ENCODE data around the gene PAGE1. TPM values are rescaled to one million over a fixed set of nuclear protein-coding genes. Genes with fewer than 3 reads are reported as not detected.
"Not testable (repeated sequence)": the region's sequence is repeated elsewhere in the genome, so short reads cannot be mapped to it uniquely, and the experiment has no call there.

The PAGE1 gene, protein sequence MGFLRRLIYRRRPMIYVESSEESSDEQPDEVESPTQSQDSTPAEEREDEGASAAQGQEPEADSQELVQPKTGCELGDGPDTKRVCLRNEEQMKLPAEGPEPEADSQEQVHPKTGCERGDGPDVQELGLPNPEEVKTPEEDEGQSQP
- total RNA-seq: not detected

DNA sequence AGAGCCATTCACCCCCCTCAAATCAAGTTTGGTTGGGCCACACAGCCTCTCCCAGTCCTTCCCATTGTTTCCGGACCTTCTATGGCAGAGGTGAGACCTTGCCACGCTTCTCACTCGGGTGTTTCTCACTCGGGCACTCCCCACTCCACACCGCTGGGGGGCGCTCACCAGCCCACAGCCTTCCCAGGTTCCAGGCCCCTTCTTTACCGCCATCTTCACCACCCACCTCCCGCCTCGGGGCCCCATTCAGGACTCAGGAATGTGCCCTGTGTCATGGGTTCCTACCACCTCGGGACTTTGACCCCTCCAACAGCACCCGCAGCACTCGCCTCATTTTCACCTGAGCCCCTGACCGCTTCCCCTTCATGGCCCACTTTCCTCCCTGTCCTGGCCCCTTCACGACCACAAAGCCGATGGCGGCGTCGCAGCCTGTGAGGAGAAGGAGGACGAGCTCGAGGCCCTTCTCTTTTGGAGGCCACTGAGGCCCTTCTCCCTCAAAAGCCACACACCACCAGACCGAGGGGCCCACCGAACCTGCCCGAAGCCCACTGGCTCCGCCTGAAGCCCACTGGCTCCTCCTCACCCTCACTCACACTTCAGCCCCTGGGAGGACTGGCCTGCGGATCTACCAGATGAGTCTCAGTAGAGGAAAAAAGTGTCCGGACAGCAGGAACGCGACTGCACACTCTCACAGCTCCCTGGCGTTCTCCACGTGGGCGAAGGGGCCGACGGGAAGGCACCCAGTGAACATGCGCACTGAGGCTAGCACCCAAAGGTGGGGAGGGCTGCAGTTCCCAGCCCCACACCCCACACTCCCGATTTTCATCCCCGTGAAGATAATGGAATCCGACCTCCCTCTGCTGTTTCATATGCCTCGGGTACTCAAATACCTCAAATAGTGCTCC lies at the start of gene PAGE1:
PAGE1 (minus strand) TSS at position 709 of the 905 bp plus-strand sequence. CDS start 1,214 bp downstream, outside the sequence.
- no peaks in the 10 kb centered on the region for H3K27me3 Mint-ChIP-seq
- H3K9me3 Mint-ChIP-seq: no peaks in the 10 kb centered on the region
- DNase-seq: no peak
- H3K4me3 Mint-ChIP-seq: no peak within 1 kb of the TSS
- intact Hi-C loops (cut with micrococcal nuclease): no loop called here
- ChIA-PET POLR2A (no interaction called here), CTCF (no interaction called here)
- H3K36me3 Mint-ChIP-seq (ENCODE audit: low read depth): no peaks in the 10 kb centered on the region
- TF ChIP-seq, protein P1, sequence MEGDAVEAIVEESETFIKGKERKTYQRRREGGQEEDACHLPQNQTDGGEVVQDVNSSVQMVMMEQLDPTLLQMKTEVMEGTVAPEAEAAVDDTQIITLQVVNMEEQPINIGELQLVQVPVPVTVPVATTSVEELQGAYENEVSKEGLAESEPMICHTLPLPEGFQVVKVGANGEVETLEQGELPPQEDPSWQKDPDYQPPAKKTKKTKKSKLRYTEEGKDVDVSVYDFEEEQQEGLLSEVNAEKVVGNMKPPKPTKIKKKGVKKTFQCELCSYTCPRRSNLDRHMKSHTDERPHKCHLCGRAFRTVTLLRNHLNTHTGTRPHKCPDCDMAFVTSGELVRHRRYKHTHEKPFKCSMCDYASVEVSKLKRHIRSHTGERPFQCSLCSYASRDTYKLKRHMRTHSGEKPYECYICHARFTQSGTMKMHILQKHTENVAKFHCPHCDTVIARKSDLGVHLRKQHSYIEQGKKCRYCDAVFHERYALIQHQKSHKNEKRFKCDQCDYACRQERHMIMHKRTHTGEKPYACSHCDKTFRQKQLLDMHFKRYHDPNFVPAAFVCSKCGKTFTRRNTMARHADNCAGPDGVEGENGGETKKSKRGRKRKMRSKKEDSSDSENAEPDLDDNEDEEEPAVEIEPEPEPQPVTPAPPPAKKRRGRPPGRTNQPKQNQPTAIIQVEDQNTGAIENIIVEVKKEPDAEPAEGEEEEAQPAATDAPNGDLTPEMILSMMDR (IDR thresholded peaks at IDR 0.05): no peak
- H3K4me1 Mint-ChIP-seq (ENCODE audit: low read depth): no peaks in the 10 kb centered on the region
- no peak within 1 kb of the TSS for H3K27ac Mint-ChIP-seq
- no peak for ATAC-seq

DNA sequence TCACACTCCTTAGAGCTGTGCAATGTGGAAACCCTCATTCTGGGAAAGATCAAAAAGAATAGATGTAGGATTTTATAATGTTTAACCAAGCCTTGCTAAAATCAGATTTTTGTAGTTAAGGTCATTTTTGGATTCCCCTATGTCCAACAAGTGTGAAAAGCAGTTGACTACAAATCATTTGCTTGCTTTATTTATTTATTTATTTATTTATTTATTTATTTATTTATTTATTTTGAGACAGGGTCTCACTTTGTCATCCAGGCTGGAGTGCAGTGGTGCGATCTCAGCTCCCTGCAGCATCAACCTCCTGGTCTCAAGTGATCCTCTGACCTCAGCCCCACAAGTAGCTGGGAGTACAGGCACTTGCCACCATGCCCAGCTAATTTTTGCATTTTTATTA lies 45.7 kb upstream of the PAGE1 start:
- POLR2A ChIA-PET; CTCF ChIA-PET; H3K27me3 Mint-ChIP-seq; DNase-seq; intact Hi-C loops (cut with micrococcal nuclease); H3K9me3 Mint-ChIP-seq; H3K4me3 Mint-ChIP-seq; H3K27ac Mint-ChIP-seq; H3K4me1 Mint-ChIP-seq (ENCODE audit: low read depth); ATAC-seq; H3K36me3 Mint-ChIP-seq (ENCODE audit: low read depth): not testable (repeated sequence)

DNA sequence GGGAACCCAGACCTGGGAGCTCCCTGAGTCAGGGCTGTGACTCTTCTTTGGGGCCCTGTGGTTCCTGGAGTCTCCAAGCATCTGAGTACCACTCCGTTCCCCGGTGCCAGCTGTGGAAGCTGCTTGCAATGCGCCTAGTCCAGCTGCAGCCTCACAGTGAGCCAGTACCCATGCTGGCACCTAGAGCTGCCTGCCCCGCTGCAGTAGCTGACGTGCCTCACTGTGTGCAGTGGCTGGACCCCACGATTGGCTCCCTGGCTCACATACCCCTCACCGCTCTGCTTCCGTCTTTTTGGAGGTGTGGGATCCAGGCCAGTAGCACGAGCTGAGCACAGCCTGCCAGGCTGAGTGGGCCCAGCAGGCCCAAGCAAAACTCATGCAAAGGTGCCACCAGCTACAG lies 32.1 kb upstream of the PAGE1 start:
- Mint-ChIP-seq H3K27me3 (no peaks in the 10 kb centered on the region), H3K9me3 (no peaks in the 10 kb centered on the region), H3K36me3 (ENCODE audit: low read depth) (no peaks in the 10 kb centered on the region), H3K4me3 (no peak overlapping the region), H3K4me1 (ENCODE audit: low read depth) (no peaks in the 10 kb centered on the region), H3K27ac (no peak overlapping the region)
- TF ChIP-seq, protein P1 (IDR thresholded peaks at IDR 0.05): no peak
- ATAC-seq (no peak), DNase-seq (no peak)
- CTCF ChIA-PET: no interaction called here
- POLR2A ChIA-PET: no interaction called here
- intact Hi-C loops (cut with micrococcal nuclease): no loop called here

DNA sequence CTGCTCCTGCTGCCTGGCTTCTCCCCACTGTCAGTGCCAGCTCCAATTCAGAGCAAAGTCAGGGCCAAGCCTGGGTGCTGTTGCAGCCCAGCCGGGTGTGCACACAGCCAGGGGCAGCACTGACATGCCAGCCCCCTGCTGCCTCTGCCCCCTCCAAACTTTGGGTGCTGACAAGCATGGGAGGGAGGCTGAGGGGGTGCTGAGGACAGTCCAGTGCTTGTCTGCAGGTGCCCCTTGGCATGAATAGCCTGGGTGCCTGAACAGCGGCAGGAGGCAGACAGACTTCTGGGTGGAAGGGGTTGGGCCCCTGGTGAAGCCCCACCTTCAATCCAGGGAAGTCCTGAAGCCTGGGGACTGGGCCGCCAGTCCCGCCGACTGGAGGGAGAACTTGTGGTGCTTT lies 31.2 kb upstream of the PAGE1 start:
- Mint-ChIP-seq H3K27me3 (no peaks in the 10 kb centered on the region), H3K36me3 (ENCODE audit: low read depth) (no peaks in the 10 kb centered on the region), H3K27ac (no peak overlapping the region), H3K4me3 (no peak overlapping the region), H3K4me1 (ENCODE audit: low read depth) (no peaks in the 10 kb centered on the region), H3K9me3 (no peaks in the 10 kb centered on the region)
- TF ChIP-seq, protein P1 (IDR thresholded peaks at IDR 0.05): no peak
- ATAC-seq (no peak), DNase-seq (no peak)
- intact Hi-C loops (cut with micrococcal nuclease): no loop called here
- POLR2A ChIA-PET: no interaction called here
- CTCF ChIA-PET: no interaction called here

DNA sequence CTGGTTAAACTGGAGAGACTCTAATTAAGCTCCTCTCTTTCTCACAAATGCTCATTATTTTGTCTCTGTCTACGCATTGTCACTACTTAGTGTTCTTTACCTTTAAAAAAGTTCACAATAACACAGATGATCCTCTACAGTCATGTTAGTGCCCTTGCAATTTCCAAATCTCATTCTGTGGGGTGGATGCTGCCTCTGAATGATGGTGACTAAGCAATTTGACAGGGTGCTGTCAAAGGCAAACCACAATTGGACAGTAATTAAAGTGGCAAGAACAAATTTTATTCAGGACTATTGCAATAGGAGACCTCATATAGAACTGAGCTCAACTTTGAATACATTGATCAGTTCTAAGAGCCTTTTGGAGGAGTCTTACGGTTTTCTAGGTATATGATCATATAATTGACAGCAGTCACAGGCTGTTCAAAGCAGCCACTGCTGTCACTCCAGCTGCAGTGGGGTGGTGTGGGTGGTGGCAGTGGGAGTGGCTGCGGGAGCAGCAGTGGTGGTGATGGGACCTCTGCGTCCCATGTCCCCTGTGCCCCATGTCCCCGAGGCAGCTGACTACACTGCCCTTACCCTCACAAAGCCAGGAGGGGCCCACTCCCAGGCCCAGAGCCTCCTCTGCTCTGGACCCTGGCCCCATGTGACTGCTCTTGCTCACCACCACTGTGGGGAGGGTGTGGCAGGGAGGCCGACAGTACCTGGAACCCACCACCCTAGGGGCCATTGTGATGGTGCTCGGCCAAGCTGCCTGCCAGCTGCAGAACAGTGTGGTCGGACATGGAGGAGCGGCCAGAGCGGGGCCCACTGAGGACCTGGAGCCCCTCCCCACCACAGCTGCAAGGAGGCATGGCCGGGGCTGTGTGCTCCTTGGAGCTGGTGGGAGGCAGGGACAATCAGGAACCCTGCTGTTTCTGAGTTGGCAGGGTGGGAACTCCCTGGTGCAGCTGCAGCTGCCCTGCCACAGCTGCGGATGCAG lies 30.4 kb upstream of the PAGE1 start:
- intact Hi-C loops (cut with micrococcal nuclease): no loop called here
- CTCF ChIA-PET: no interaction called here
- no peak for ATAC-seq
- Mint-ChIP-seq H3K4me1 (ENCODE audit: low read depth) (no peaks in the 10 kb centered on the region), H3K36me3 (ENCODE audit: low read depth) (no peaks in the 10 kb centered on the region), H3K27me3 (no peaks in the 10 kb centered on the region), H3K9me3 (no peaks in the 10 kb centered on the region), H3K27ac (no peak overlapping the region), H3K4me3 (no peak overlapping the region)
- POLR2A ChIA-PET: no interaction called here
- TF ChIP-seq, protein P1 (IDR thresholded peaks at IDR 0.05): no peak
- DNase-seq: no peak
